DMS 273 (cell line): ENCODE measurements around the gene CPED1.
"Not testable (repeated sequence)": the region's sequence is repeated elsewhere in the genome, so short reads cannot be mapped to it uniquely, and the experiment has no call there.

Source experiments
- DNase-seq: peaks from one replicate; lab custom pipeline; 2025; ENCODE audit not compliant: unreplicated experiment; lab: John Stamatoyannopoulos, UW

CPED1 gene

DNA sequence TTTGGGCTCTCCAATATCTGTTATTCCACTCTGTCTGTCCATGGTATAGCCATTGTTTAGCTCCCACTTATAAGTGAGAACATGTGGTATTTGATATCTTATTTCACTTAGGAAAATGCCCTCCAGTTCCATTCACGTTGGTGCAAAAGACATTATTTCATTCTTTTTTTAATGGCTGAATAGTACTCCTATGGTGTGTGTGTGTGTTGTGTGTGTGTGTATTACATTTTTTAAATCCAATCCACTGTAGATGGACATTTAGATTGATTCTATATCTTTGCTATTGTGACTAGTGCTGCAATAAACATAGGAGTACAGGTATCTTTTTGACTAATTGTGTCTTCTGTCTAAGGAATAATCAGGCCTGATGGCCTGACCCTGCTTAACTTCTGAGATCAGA is 7.4 kb upstream of the CPED1 start:
- no peak for DNase-seq

DNA sequence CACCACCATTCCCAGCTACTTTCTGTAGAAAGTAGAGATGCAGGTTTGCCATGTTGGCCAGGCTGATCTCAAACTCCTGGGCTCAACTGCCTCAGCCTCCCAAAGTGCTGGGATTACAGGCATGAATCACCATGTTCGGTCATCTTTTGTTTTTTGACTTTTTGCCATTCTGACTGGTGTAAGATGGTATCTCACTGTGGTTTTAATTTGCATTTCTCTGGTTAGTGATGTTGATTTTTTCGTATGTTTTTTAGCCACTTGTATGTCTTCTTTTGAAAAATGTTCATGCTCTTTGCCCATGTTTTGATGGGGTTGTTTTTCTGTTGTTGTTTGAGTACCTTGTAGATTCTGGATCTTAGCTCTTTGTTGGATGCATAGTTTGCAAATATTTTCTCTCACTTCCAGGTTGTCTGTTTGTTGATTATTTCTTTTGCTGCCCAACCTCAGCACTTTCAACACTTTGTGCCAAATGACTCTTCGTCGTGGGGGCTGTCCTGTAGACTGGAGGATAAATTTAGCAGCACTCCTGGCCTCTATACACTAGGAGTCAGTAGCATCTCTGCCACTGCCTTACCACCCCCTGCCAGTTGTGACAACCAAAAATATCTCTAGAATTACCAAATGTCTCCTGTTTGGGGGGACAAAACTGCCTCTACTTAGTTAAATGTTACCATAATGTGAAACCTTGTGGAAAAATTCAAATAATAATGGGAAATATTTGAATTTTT is 6.5 kb upstream of the CPED1 start:
- DNase-seq: no peak

DNA sequence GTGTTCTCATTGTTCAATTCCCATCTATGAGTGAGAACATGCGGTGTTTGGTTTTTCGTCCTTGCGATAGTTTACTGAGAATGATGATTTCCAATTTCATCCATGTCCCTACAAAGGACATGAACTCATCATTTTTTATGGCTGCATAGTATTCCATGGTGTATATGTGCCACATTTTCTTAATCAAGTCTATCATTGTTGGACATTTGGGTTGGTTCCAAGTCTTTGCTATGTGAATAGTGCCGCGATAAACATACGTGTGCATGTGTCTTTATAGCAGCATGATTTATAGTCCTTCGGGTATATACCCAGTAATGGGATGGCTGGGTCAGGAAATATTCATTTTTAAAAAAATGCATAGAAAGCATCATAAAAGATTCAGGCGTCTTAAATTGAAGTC is 4.9 kb upstream of the CPED1 start:
- not testable (repeated sequence) for DNase-seq

DNA sequence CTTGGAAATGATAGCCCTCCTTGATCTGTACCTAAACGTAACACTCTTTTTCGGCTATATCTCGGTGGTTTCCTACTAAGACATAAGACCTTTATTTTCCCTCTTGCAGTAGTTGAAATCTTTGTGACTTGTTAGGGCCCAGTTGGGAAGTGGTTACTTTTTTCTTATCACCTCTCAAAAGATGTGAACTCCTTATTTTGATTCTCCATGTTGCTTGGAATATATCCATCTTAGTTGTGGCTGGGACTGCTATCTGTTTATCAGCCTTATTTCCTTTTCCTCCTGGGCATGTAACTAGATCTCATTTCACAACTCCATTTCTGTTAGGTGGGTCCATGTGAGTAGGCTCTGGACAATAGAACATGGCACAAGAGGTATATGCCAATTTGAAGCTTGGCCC is 4.1 kb upstream of the CPED1 start:
- DNase-seq: no peak

GRCh38 chr7:120985130-120985758 is 3.3 kb upstream of the CPED1 start:
- DNase-seq: no peak

GRCh38 chr7:120985839-120986238 is 2.7 kb upstream of the CPED1 start:
- DNase-seq: no peak

DNA sequence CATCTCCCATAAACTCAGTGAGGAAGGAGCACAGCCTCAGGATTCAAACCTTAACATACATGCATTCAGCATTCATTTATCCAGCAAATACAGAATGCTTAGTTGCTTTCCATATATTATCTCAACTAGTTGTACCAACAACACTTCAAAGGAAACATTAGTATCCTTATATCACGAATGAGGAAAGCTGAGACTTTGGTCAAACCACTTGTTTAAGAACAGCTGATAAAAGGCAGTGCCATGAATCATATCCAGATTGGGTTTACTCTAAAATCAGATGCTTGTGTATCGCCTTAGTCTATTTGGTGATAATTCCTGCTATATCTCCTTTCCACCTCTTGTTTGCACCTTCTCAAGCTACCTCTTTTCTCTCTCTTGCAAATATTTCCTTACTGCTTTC is 1.9 kb upstream of the CPED1 start:
- DNase-seq: no peak

GRCh38 chr7:120987280-120987679 is 1.2 kb upstream of the CPED1 start:
- no peak for DNase-seq

- DNase-seq: peak; percentile 94
Measured at GRCh38 chr7:120987683-120988590, 574 bp upstream of the CPED1 start.

GRCh38 chr7:120989257-120990220 is 1.0 kb downstream of the CPED1 start:
- DNase-seq: peak; percentile 25

DNA sequence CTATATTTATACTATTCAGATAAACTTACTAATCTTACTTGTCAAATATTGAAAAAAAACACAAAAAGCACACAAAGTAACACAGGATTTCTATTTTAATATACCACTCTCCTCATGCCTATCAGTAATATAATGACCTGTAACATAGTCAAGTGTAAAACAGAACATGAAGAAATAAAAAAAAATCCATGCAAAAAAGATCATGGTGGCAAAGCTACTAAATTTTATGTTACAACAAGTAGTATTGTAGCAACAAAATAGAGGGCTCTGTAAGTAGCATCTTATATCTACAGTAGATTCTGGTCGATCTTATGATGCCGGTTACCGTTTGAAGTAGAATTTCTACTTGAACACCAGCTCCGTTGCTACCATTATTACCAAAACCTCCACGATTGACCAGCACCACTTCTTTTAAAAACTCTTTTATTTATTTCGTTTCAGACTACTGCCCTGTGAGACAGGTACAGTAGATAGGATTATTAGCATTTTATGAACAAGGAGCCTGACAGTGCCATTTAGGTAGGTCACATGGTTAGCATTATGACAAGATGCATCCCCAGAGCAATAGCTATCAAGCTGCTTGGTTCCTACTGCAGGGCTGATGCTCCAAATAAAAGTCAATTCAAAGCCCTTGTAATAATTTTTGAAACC is 2.1 kb downstream of the CPED1 start:
- DNase-seq: no peak

DNA sequence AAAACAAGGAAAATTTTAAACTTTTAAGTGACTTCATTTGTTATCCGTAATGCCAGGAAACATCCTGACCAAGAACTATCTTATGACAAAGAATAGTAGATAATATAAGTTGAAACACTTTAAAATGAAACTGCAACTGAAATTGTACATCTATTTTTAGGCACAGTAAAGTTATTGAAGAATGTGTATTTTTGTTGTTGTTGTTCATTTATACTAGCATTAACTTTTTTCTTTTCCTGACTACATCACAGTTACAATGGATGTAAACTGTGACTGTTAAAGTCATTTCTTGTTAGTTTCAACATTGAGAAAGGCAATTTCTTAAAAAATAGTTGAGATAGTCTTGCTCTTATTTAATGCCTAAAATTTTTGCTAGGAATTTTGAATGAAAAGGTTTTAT is 2.6 kb downstream of the CPED1 start:
- DNase-seq: no peak

DNA sequence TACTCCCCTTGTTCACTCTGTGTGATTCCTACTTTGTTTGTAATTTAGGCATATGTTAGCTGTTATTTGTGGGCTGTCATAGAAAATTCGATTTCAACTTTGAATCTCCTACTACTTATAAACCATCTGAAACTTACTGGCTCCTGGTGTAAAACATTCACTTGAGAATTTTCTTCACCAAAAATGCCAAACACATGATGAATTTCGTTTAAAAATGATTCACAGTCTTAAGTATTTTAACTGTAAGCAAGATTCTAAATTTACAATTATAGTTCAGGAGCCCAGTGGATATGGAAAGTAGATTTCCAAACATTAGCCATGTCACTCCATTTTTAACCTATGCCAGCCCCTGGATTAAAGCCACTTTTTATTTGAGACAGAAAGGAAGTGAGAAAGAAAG is 3.1 kb downstream of the CPED1 start:
- no peak for DNase-seq

- no peak for DNase-seq
Measured at GRCh38 chr7:120992272-120992964, 3.9 kb downstream of the CPED1 start.

GRCh38 chr7:120992965-120993494 is 4.5 kb downstream of the CPED1 start:
- no peak for DNase-seq

GRCh38 chr7:120993553-120994191 is 5.2 kb downstream of the CPED1 start:
- no peak for DNase-seq

DNA sequence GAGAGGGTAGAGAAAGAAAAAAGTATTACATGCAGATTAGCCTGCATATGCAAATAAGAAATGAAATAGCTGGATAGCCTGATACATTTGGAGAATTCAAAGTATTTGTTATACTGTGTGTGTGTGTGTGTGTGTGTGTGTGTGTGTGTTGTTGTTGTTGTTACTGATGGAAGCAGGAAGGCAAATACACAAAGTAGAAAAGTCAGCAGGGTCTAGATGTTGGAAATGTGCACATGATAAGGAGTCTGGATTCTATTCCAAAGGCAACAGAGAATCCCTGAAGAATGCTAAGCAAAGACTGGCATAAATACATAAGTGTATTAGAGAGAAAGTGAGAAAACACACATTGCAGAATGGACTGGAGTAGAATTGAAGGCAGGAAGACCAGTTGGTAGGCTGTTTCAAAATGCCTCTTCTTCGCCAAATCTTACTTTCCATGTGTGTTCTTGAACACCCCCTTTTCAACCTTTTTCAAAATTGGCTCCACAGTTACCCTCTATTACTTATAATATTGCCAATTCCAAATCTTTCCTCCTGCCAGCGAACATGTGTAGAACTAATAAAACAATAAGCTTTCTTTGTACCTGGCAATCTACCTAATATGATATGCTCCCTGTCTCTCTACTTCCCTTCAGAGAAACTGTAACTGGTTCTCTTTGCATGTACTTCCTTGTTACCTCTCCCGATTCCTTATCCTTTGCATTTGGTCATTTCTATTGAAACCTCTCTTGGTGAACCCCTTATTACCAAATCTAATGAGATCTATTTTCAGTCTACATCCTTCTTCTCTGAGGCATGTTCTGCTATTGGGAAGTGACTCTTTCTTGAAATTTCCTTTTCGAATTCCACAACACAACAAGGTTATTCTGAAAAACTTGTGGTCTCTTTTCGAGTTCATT is 6.2 kb downstream of the CPED1 start:
- no peak for DNase-seq

DNA sequence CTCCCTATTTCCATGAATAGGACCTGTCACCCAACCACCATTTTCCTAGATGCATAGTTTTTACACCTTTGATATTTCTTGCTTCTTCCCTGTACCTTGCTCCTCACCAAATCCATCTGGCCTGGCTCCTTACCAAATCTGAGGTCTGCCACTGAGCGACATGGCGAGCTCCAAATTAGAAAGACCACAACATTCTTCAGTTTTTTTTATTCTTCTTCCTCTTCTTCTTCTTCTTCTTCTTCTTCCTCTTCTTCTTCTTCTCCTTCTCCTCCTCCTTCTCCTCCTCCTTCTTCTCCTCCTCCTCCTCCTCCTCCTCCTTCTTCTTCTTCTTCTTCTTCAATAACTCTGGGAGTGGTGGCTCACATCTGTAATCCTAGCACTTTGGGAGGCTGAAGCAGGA is 7.1 kb downstream of the CPED1 start:
- no peak for DNase-seq
